HCT116 (cell line): Measurements from ENCODE around the gene POLA2. TPM values are rescaled to one million over a fixed set of nuclear protein-coding genes. Genes with fewer than 3 reads are reported as not detected.

Experiments used
- ATAC-seq: fragments of 200-7000 bp; cut with Tn5 transposase; 2 replicates; pipeline ENCODE4 v1.9.1; 2020; ENCODE audit warnings: mild to moderate bottlenecking, moderate library complexity
- BruUV-seq: library from RNA; stranded (reverse); fragments of 400-500 nt; replicated peaks from 2 replicates; lab custom pipeline; 2021; lab: Mats Ljungman, UMichigan
- CTCF ChIA-PET: fragments of 300-600 bp; sonication (Branson Sonifier 250); formaldehyde crosslinking; loops from one replicate; lab custom pipeline; 2021; ENCODE audit warnings: antibody characterized with exemption; lab: Charles Lee
- POLR2A ChIA-PET: fragments of 300-600, 350-600 bp; sonication (Branson Sonifier 250); formaldehyde crosslinking; loops from one replicate; lab custom pipeline; 2021; ENCODE audit warnings: antibody characterized with exemption; lab: Charles Lee
- RAD21 ChIA-PET, 2 experiments: fragments of 300-600 bp; sonication (Branson Sonifier 250); formaldehyde crosslinking; loops; one replicate each; lab custom pipeline; 2023; ENCODE audit warnings: low total read pairs in 2 of 2; ENCODE audit not compliant: uncharacterized antibody in 2 of 2, unreplicated experiment in 2 of 2, low non-redundant PET in 1 of 2; lab: Charles Lee
- DNase-seq: peaks from one replicate; pipeline ENCODE4 v3.0.0-alpha.2; 2010; ENCODE audit warnings: low read depth, low spot score
- H2AFZ ChIP-seq: fragments of 200-600 bp; shearing (Covaris generic), sonication (generic); 2 replicates; pipeline ENCODE4 v1.6.1; 2017; ENCODE audit warnings: low read depth, mixed run types, mixed read lengths, antibody characterized with exemption, low read length; ENCODE audit not compliant: poor library complexity, severe bottlenecking
- H3K27ac ChIP-seq: 2 replicates; pipeline ENCODE4 v1.5.1; 2012; ENCODE audit warnings: low read depth, low read length
- H3K27me3 ChIP-seq: fragments of 200-600 bp; sonication (generic); 2 replicates; pipeline ENCODE4 v1.6.1; 2016; ENCODE audit warnings: mixed run types, low read length, mixed read lengths; ENCODE audit not compliant: insufficient read depth
- H3K36me3 ChIP-seq, 2 experiments: fragments of 200-500 bp in 1 of 2; fragments of 200-600 bp in 1 of 2; sonication (Bioruptor generic) in 1 of 2; sonication (generic) in 1 of 2; 2 replicates each; pipeline versions ENCODE4 v1.5.1 to v1.6.1; 2014 to 2016; ENCODE audit warnings: low read length in 2 of 2, inconsistent platforms in 1 of 2, mixed read lengths in 1 of 2, mixed run types in 1 of 2; ENCODE audit not compliant: insufficient read depth in 2 of 2, control insufficient read depth in 1 of 2
- H3K4me1 ChIP-seq, 2 experiments: fragments of 200-600 bp in 1 of 2; sonication (generic) in 1 of 2; 2 replicates each; pipeline versions ENCODE4 v1.5.1 to v1.6.1; 2012 to 2017; ENCODE audit warnings: low read length in 2 of 2, inconsistent platforms in 1 of 2, mild to moderate bottlenecking in 1 of 2, mixed read lengths in 1 of 2, mixed run types in 1 of 2, moderate library complexity in 1 of 2; ENCODE audit not compliant: insufficient read depth in 2 of 2, control insufficient read depth in 1 of 2
- H3K4me2 ChIP-seq: fragments of 200-600 bp; sonication (generic); 2 replicates; pipeline ENCODE4 v1.6.1; 2017; ENCODE audit warnings: mixed run types, low read length, mixed read lengths
- H3K4me3 ChIP-seq, 2 experiments: fragments of 200-600 bp in 1 of 2; sonication (generic) in 1 of 2; replicated peaks in 1 of 2; 2 replicates each; pipeline ENCODE4 v1.5.1; 2011 to 2016; ENCODE audit warnings: low read length in 2 of 2, control low read depth in 1 of 2, low read depth in 1 of 2, mild to moderate bottlenecking in 1 of 2, mixed read lengths in 1 of 2, mixed run types in 1 of 2
- H3K79me2 ChIP-seq: fragments of 200-600 bp; sonication (generic); 2 replicates; pipeline ENCODE4 v1.6.1; 2017; ENCODE audit warnings: mild to moderate bottlenecking, mixed run types, low read length, moderate library complexity, mixed read lengths; ENCODE audit not compliant: insufficient read depth
- H3K9ac ChIP-seq: fragments of 200-600 bp; sonication (generic); 2 replicates; pipeline ENCODE4 v1.6.1; 2016; ENCODE audit warnings: low read length, mixed read lengths
- H3K9me2 ChIP-seq: fragments of 200-600 bp; sonication (generic), shearing (Covaris generic); 2 replicates; pipeline ENCODE4 v1.6.1; 2017; ENCODE audit warnings: mixed run types, mild to moderate bottlenecking, moderate library complexity; ENCODE audit not compliant: insufficient read depth
- H3K9me3 ChIP-seq, 2 experiments: fragments of 200-500 bp in 1 of 2; fragments of 200-600 bp in 1 of 2; sonication (Bioruptor generic) in 1 of 2; sonication (generic) in 1 of 2; 2 replicates each; pipeline ENCODE4 v1.6.1; 2014 to 2017; ENCODE audit warnings: low read length in 2 of 2, mixed read lengths in 2 of 2, inconsistent platforms in 1 of 2, low read depth in 1 of 2, mild to moderate bottlenecking in 1 of 2, mixed run types in 1 of 2, moderate library complexity in 1 of 2; ENCODE audit not compliant: control insufficient read depth in 1 of 2, insufficient read depth in 1 of 2
- H4K20me1 ChIP-seq: fragments of 200-600 bp; sonication (generic), shearing (Covaris generic); 2 replicates; pipeline ENCODE4 v1.6.1; 2017; ENCODE audit warnings: mixed run types, mild to moderate bottlenecking, moderate library complexity; ENCODE audit not compliant: insufficient read depth
- ATF3 ChIP-seq: IDR thresholded peaks from 2 replicates; pipeline ENCODE4 v1.6.1; 2012
- CBX3 ChIP-seq: IDR thresholded peaks from 2 replicates; pipeline ENCODE4 v1.6.1; 2012; ENCODE audit warnings: low read depth
- CEBPB ChIP-seq: IDR thresholded peaks from 2 replicates; pipeline ENCODE4 v1.6.1; 2012; ENCODE audit warnings: low read depth
- EGR1 ChIP-seq: IDR thresholded peaks from 2 replicates; pipeline ENCODE4 v1.6.1; 2012; ENCODE audit warnings: low read depth
- EZH2 ChIP-seq: fragments of 200-600 bp; sonication (generic); IDR thresholded peaks from 2 replicates; pipeline ENCODE4 v1.6.1; 2017; ENCODE audit warnings: antibody characterized with exemption, mixed run types
- EZH2phosphoT487 ChIP-seq: fragments of 200-600 bp; IDR thresholded peaks from 2 replicates; pipeline ENCODE4 v1.6.1; 2018; ENCODE audit warnings: antibody characterized with exemption, borderline replicate concordance
- FOSL1 ChIP-seq: IDR thresholded peaks from 2 replicates; pipeline ENCODE4 v1.6.1; 2012; ENCODE audit warnings: low read depth
- JUND ChIP-seq: IDR thresholded peaks from 2 replicates; pipeline ENCODE4 v1.6.1; 2012
- MAX ChIP-seq: IDR thresholded peaks from 2 replicates; pipeline ENCODE4 v1.6.1; 2012
- POLR2A ChIP-seq: IDR thresholded peaks from 2 replicates; pipeline ENCODE4 v1.7.0; 2011; ENCODE audit warnings: borderline replicate concordance; ENCODE audit not compliant: insufficient read depth, insufficient read length; ENCODE audit errors: extremely low read depth
- POLR2AphosphoS5 ChIP-seq: IDR thresholded peaks from 2 replicates; pipeline ENCODE4 v1.6.1; 2011; ENCODE audit warnings: mild to moderate bottlenecking, low read depth, low read length, moderate library complexity
- RAD21 ChIP-seq: IDR thresholded peaks from 2 replicates; pipeline ENCODE4 v1.6.1; 2012; ENCODE audit warnings: low read depth, mild to moderate bottlenecking
- SP1 ChIP-seq: IDR thresholded peaks from 2 replicates; pipeline ENCODE4 v1.6.1; 2012; ENCODE audit warnings: low read depth
- SRF ChIP-seq: IDR thresholded peaks from 2 replicates; pipeline ENCODE4 v1.6.1; 2012; ENCODE audit warnings: low read depth
- TCF7L2 ChIP-seq: IDR thresholded peaks from 2 replicates; pipeline ENCODE4 v1.7.0; 2011; ENCODE audit warnings: borderline replicate concordance, inconsistent platforms; ENCODE audit not compliant: insufficient read depth, insufficient read length; ENCODE audit errors: extremely low read depth
- ZBTB33 ChIP-seq: IDR thresholded peaks from 2 replicates; pipeline ENCODE4 v1.6.1; 2011; ENCODE audit warnings: mild to moderate bottlenecking, low read length, moderate library complexity; ENCODE audit not compliant: insufficient replicate concordance; ENCODE audit errors: extremely low read depth
- ZFX ChIP-seq: fragments of 450-650 bp; IDR thresholded peaks from 2 replicates; pipeline ENCODE4 v1.6.1; 2017
- ZNF274 ChIP-seq: fragments of 200-500 bp; sonication (Bioruptor generic); IDR thresholded peaks from 2 replicates; pipeline ENCODE4 v1.6.1; 2014; ENCODE audit warnings: mild to moderate bottlenecking, low read depth, low read length, inconsistent platforms
- intact Hi-C: fragments of 100-400 bp; cut with micrococcal nuclease; formaldehyde crosslinking; loops from 2 replicates; pipeline ENCODE4 v1.10.0; 2022
- total RNA-seq: library from RNA; stranded (reverse); gene quantifications from one replicate; pipeline ENCODE4 v1.2.1, GENCODE V29; 2021; ENCODE audit not compliant: unreplicated experiment
- TF ChIP-seq, protein P1 (sequence below), 3 experiments: fragments of 200-600 bp in 1 of 3; sonication (generic) in 1 of 3; IDR thresholded peaks in 2 of 3; conservative IDR thresholded peaks in 1 of 3; 2 replicates each; pipeline ENCODE4 v1.5.1; 2012 to 2017; ENCODE audit warnings: low read depth in 2 of 3, low read length in 2 of 3, antibody characterized with exemption in 1 of 3, borderline replicate concordance in 1 of 3, control low read depth in 1 of 3, mild to moderate bottlenecking in 1 of 3, mixed read lengths in 1 of 3, mixed run types in 1 of 3, moderate library complexity in 1 of 3; ENCODE audit not compliant: insufficient read depth in 1 of 3

POLA2 gene
- total RNA-seq, 1 experiment from 2014 or later = 20.0 TPM

DNA sequence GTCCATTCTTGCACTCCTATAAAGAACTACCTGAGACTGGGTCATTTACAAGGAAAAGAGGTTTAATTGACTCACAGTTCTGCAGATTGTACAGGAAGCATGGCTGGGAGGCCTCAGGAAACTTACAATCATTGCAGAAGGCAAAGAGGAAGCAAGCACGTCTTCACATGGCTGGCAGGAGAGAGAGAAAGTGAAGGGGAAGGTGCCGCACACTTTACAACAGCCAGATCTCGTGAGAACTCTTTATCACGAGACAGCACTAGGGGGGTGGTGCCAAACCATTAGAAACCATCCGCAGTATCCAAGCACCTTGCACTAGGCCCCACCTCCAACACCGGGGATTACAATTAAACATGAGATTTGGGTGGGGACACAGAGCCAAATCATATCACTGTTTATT lies 19.4 kb upstream of the POLA2 start:
- Histone ChIP-seq H3K4me1 (no peaks in the 10 kb centered on the region), H3K79me2 (no peaks in the 10 kb centered on the region), H3K9me3 (no peaks in the 10 kb centered on the region), H3K9ac (no peak overlapping the region), H3K27ac (no peak overlapping the region), H3K9me2 (no peaks in the 10 kb centered on the region), H2AFZ (no peak overlapping the region), H3K36me3 (no peaks in the 10 kb centered on the region), H3K4me3 (no peak overlapping the region), H4K20me1 (no peaks in the 10 kb centered on the region), H3K27me3 (no peaks in the 10 kb centered on the region), H3K4me2 (no peak overlapping the region)
- POLR2A ChIA-PET = no interaction called here
- intact Hi-C loops = no loop called here
- BruUV-seq = no TSS peak
- RAD21 ChIA-PET = no interaction called here
- DNase-seq = no peak
- ATAC-seq = no peak
- CTCF ChIA-PET = no interaction called here
- TF ChIP-seq TCF7L2 (no peak), CEBPB (no peak), EGR1 (no peak), POLR2A (no peak)

DNA sequence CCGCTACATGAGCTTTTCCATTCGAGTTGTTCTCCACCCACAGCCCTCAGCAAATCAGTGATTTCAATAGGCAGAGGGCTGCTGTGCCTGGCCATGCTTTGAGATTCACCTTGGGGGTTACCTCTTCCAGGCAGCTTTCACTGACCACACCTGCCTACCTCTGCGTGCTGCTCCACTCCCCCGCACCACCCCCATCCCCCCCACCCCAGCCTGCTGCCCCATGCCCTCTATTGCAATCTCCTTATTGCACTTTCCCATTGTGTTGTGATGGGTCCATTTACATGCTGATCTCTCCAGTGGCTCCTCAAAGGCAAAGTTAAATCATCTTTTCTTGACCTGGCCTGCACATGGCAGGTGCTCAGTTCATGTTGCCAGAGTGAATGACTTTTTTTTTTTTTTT lies 18.0 kb upstream of the POLA2 start:
- no peaks in the 10 kb centered on the region for H3K79me2 ChIP-seq
- POLR2A ChIA-PET = no interaction called here
- no peaks in the 10 kb centered on the region for H4K20me1 ChIP-seq
- no TSS peak for BruUV-seq
- no peaks in the 10 kb centered on the region for H3K4me1 ChIP-seq
- RAD21 ChIA-PET = no interaction called here
- no peak overlapping the region for H3K4me3 ChIP-seq
- CTCF ChIA-PET = no interaction called here
- no peaks in the 10 kb centered on the region for H3K36me3 ChIP-seq
- ATAC-seq (no peak), DNase-seq (no peak)
- H3K27ac ChIP-seq = no peak overlapping the region
- H3K4me2 ChIP-seq = no peak overlapping the region
- H3K9me2 ChIP-seq = no peaks in the 10 kb centered on the region
- intact Hi-C loops = no loop called here
- no peaks in the 10 kb centered on the region for H3K27me3 ChIP-seq
- no peaks in the 10 kb centered on the region for H3K9me3 ChIP-seq
- no peak overlapping the region for H3K9ac ChIP-seq
- H2AFZ ChIP-seq = no peak overlapping the region
- TF ChIP-seq ATF3 (no peak), TCF7L2 (no peak), POLR2AphosphoS5 (no peak), ZNF274 (no peak), FOSL1 (no peak), POLR2A (no peak), MAX (no peak), CBX3 (no peak), SRF (no peak), EGR1 (no peak), ZFX (no peak), SP1 (no peak), RAD21 (no peak), ZBTB33 (no peak), EZH2 (no peak), EZH2phosphoT487 (no peak), JUND (no peak)
- TF ChIP-seq, protein P1, sequence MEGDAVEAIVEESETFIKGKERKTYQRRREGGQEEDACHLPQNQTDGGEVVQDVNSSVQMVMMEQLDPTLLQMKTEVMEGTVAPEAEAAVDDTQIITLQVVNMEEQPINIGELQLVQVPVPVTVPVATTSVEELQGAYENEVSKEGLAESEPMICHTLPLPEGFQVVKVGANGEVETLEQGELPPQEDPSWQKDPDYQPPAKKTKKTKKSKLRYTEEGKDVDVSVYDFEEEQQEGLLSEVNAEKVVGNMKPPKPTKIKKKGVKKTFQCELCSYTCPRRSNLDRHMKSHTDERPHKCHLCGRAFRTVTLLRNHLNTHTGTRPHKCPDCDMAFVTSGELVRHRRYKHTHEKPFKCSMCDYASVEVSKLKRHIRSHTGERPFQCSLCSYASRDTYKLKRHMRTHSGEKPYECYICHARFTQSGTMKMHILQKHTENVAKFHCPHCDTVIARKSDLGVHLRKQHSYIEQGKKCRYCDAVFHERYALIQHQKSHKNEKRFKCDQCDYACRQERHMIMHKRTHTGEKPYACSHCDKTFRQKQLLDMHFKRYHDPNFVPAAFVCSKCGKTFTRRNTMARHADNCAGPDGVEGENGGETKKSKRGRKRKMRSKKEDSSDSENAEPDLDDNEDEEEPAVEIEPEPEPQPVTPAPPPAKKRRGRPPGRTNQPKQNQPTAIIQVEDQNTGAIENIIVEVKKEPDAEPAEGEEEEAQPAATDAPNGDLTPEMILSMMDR (IDR thresholded peaks at IDR 0.05 in 2 of 3, conservative IDR thresholded peaks at IDR 0.05 in 1 of 3; ENCODE audit: borderline replicate concordance in 1 of 3, insufficient read depth in 1 of 3, low read depth in 2 of 3, low read length in 2 of 3) = no peak
